ENCODE data around the gene AMOTL2. TPM values are rescaled to one million over a fixed set of nuclear protein-coding genes. Genes with fewer than 3 reads are reported as not detected.

AMOTL2 gene
- total RNA-seq, 1 experiment from 2014 or later: 30.9 TPM

- TF ChIP-seq, protein P1, sequence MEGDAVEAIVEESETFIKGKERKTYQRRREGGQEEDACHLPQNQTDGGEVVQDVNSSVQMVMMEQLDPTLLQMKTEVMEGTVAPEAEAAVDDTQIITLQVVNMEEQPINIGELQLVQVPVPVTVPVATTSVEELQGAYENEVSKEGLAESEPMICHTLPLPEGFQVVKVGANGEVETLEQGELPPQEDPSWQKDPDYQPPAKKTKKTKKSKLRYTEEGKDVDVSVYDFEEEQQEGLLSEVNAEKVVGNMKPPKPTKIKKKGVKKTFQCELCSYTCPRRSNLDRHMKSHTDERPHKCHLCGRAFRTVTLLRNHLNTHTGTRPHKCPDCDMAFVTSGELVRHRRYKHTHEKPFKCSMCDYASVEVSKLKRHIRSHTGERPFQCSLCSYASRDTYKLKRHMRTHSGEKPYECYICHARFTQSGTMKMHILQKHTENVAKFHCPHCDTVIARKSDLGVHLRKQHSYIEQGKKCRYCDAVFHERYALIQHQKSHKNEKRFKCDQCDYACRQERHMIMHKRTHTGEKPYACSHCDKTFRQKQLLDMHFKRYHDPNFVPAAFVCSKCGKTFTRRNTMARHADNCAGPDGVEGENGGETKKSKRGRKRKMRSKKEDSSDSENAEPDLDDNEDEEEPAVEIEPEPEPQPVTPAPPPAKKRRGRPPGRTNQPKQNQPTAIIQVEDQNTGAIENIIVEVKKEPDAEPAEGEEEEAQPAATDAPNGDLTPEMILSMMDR (conservative IDR thresholded peaks at IDR 0.05): no peak
- no peaks in the 10 kb centered on the region for H4K20me1 ChIP-seq (ENCODE audit: control insufficient read depth, insufficient read depth, insufficient read length)
- Mint-ChIP-seq H3K27ac (no peak overlapping the region), H3K9me3 (no peaks in the 10 kb centered on the region), H3K36me3 (ENCODE audit: insufficient read depth in 1 of 3, low read depth in 3 of 3) (no peaks in the 10 kb centered on the region), H3K27me3 (ENCODE audit: low read depth) (peaks cover 9% of the 10 kb centered on the region), H3K4me1 (peaks cover 17 to 22% of the 10 kb centered on the region in 2 experiments), H3K4me3 (no peak overlapping the region)
- H3K27ac ChIP-seq (ENCODE audit: insufficient read length, low read depth, low read length): no peak overlapping the region
- H2BK20ac ChIP-seq (ENCODE audit: low read depth, low read length, poor library complexity, severe bottlenecking): no peak overlapping the region
- no peak overlapping the region for H2AK5ac ChIP-seq (ENCODE audit: insufficient read length, low read length)
- H2BK15ac ChIP-seq (ENCODE audit: low read depth, low read length): no peak overlapping the region
- H3K14ac ChIP-seq (ENCODE audit: insufficient read depth, low read length): no peak overlapping the region
- no peak overlapping the region for H4K91ac ChIP-seq (ENCODE audit: insufficient read length, low read depth, low read length)
- no peak overlapping the region for H4K8ac ChIP-seq (replicated peaks; ENCODE audit: insufficient read length, low read depth, low read length)
- DNase-seq: no peak
- no peak overlapping the region for H3K4me2 ChIP-seq (ENCODE audit: insufficient read depth, insufficient read length, low read length)
- no peak overlapping the region for H2BK120ac ChIP-seq (ENCODE audit: low read depth, low read length, poor library complexity, severe bottlenecking)
- no peaks in the 10 kb centered on the region; the same call in 1 of the 2 replicates for H3K27me3 ChIP-seq (ENCODE audit: insufficient read depth, low read length)
- H3K56ac ChIP-seq (ENCODE audit: insufficient read length, low read depth, low read length): no peak overlapping the region
- H3K9ac ChIP-seq (ENCODE audit: extremely low read depth, insufficient read length, low read length): no peak overlapping the region
- H3K18ac ChIP-seq (ENCODE audit: insufficient read length, low read depth, low read length): no peak overlapping the region
- no peak overlapping the region for H4K5ac ChIP-seq (ENCODE audit: insufficient read length, low read depth, low read length)
- no peaks in the 10 kb centered on the region for H3K79me1 ChIP-seq (ENCODE audit: insufficient read depth, low read depth, low read length, poor library complexity, severe bottlenecking)
- H2BK5ac ChIP-seq (ENCODE audit: insufficient read length, low read length): no peak overlapping the region
- H3K23me2 ChIP-seq (ENCODE audit: insufficient read length, low read depth, low read length, poor library complexity, severe bottlenecking): no peaks in the 10 kb centered on the region
- H3K23ac ChIP-seq (ENCODE audit: insufficient read length, low read depth, low read length): no peak overlapping the region
- H3K4me1 ChIP-seq (ENCODE audit: insufficient read depth, low read length): peaks cover 5% of the 10 kb centered on the region; the same call in 1 of the 2 replicates
- no CpG with 5 or more reads among the region's 7 CpGs for WGBS (ENCODE audit: extremely low coverage, insufficient read length, low lambda C conversion rate)
- H2BK12ac ChIP-seq (ENCODE audit: insufficient read length, low read depth, low read length): no peak overlapping the region
- H3K9me3 ChIP-seq (ENCODE audit: control insufficient read depth, low read depth, low read length): no peaks in the 10 kb centered on the region
- no peak overlapping the region for H3K4ac ChIP-seq (ENCODE audit: low read depth, low read length)
- no peak overlapping the region for H3T11ph ChIP-seq (ENCODE audit: low read length)
- no peak overlapping the region for H2AFZ ChIP-seq (ENCODE audit: low read length)
- H3K79me2 ChIP-seq (ENCODE audit: insufficient read depth, low read length): no peaks in the 10 kb centered on the region
Measured at GRCh38 chr3:134306320-134306719, 67.9 kb downstream of the AMOTL2 start.

Small RNAs within 50 kb of the gene (microRNA-seq; reads per million reads assigned to microRNA genes)
- not detected for gene MIR6827 (ENCODE audit: borderline microRNAs expressed)

Other genes with a start within 250 kb of the AMOTL2 start
- 57.7 and 60.6 TPM in 2 replicates for gene RYK, start 123.6 kb downstream of the AMOTL2 start, total RNA-seq (2021)
- gene ANAPC13, start 111.5 kb upstream of the AMOTL2 start, total RNA-seq (2021): 40.8 and 42.8 TPM in 2 replicates
- gene CEP63, start 111.6 kb upstream of the AMOTL2 start, total RNA-seq (2021): 15.0 and 16.2 TPM in 2 replicates

Data from H9 (cell line).